Ascending aorta (tissue), 2 donors: ENCODE measurements around the gene ESRRA. TPM values are rescaled to one million over a fixed set of nuclear protein-coding genes. Genes with fewer than 3 reads are reported as not detected.

ENCODE experiments used
- DNase-seq, 2 donors: peaks; one replicate each; pipeline ENCODE4 v3.0.0-alpha.2; 2019; ENCODE audit warnings: low spot score in 2 of 2
- H3K27ac ChIP-seq, 2 donors: fragments of 200-600 bp; sonication (generic); one replicate each; pipeline ENCODE4 v1.5.1; 2016 to 2017; ENCODE audit warnings: mild to moderate bottlenecking in 1 of 2
- H3K27me3 ChIP-seq: fragments of 200-600 bp; sonication (generic); one replicate; pipeline ENCODE4 v1.5.1; 2017
- H3K36me3 ChIP-seq, 2 donors: fragments of 200-600 bp; sonication (generic); one replicate each; pipeline ENCODE4 v1.5.1; 2016
- H3K4me1 ChIP-seq, 2 donors: fragments of 200-600 bp; sonication (generic); one replicate each; pipeline ENCODE4 v1.5.1; 2016 to 2017; ENCODE audit warnings: mild to moderate bottlenecking in 1 of 2
- H3K4me3 ChIP-seq, 2 donors: fragments of 200-600 bp; sonication (generic); one replicate each; pipeline ENCODE4 v1.5.1; 2016 to 2017; ENCODE audit warnings: mild to moderate bottlenecking in 1 of 2
- H3K9me3 ChIP-seq, 2 donors: fragments of 200-600 bp; sonication (generic); one replicate each; pipeline ENCODE4 v1.5.1; 2016
- intact Hi-C: fragments of 100-400 bp; cut with DNase I; formaldehyde crosslinking; loops from one replicate; pipeline ENCODE4 v1.15.1; 2023
- total RNA-seq: library from RNA; depleted of rRNA; stranded (reverse); fragments of >200 nt; gene quantifications from one replicate; pipeline ENCODE4 v1.1.0, GENCODE V29; 2016
- TF ChIP-seq, protein P1 (sequence below), 3 experiments: fragments of 200-600 bp in 2 of 3; fragments of 450-650 bp in 1 of 3; sonication (generic) in 2 of 3; IDR thresholded peaks; one replicate each; pipeline ENCODE4 v1.5.1; 2016 to 2019; ENCODE audit warnings: antibody characterized with exemption in 3 of 3, mild to moderate bottlenecking in 1 of 3, moderate library complexity in 1 of 3

The ESRRA gene
- total RNA-seq, 1 donor from 2014 or later: 53.4 TPM

DNA sequence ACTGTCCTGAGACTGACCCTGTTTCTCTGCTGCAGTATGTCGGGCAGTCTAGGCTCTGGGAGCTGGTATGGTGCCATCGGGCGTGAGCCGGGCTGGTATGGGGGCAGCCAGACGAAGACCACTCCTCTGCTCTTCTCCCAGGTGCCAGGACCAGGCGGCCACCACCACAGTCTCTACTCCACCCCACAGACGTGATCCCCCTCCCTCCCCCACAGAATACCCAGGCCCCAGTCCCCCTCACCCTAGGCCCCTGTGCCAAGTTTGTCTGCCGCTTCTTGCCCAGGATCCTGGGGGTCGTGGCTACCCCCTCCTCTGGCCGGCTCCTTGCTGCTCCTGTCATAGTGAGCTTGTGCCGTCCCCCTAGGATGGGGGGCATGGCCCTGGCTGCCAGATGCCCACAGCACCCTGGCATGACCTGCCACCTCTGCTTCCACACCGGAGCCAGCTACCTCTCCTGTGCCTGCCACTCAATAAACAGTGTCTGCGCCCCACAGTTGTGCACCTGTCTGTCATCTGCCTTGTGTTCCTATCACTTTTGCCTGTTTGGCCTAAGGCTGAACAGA, 16.2 kb upstream of the ESRRA start:
- H3K36me3 ChIP-seq: no peaks in the 10 kb centered on the region
- H3K27me3 ChIP-seq: peaks cover 13% of the 10 kb centered on the region
- TF ChIP-seq, protein P1, sequence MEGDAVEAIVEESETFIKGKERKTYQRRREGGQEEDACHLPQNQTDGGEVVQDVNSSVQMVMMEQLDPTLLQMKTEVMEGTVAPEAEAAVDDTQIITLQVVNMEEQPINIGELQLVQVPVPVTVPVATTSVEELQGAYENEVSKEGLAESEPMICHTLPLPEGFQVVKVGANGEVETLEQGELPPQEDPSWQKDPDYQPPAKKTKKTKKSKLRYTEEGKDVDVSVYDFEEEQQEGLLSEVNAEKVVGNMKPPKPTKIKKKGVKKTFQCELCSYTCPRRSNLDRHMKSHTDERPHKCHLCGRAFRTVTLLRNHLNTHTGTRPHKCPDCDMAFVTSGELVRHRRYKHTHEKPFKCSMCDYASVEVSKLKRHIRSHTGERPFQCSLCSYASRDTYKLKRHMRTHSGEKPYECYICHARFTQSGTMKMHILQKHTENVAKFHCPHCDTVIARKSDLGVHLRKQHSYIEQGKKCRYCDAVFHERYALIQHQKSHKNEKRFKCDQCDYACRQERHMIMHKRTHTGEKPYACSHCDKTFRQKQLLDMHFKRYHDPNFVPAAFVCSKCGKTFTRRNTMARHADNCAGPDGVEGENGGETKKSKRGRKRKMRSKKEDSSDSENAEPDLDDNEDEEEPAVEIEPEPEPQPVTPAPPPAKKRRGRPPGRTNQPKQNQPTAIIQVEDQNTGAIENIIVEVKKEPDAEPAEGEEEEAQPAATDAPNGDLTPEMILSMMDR (IDR thresholded peaks at IDR 0.05): no peak
- H3K4me1 ChIP-seq: peaks cover 10 to 17% of the 10 kb centered on the region in 2 donors
- H3K27ac ChIP-seq: no peak overlapping the region
- no peak for DNase-seq
- H3K4me3 ChIP-seq: no peak overlapping the region
- no peaks in the 10 kb centered on the region for H3K9me3 ChIP-seq
- intact Hi-C loops: no loop called here

DNA sequence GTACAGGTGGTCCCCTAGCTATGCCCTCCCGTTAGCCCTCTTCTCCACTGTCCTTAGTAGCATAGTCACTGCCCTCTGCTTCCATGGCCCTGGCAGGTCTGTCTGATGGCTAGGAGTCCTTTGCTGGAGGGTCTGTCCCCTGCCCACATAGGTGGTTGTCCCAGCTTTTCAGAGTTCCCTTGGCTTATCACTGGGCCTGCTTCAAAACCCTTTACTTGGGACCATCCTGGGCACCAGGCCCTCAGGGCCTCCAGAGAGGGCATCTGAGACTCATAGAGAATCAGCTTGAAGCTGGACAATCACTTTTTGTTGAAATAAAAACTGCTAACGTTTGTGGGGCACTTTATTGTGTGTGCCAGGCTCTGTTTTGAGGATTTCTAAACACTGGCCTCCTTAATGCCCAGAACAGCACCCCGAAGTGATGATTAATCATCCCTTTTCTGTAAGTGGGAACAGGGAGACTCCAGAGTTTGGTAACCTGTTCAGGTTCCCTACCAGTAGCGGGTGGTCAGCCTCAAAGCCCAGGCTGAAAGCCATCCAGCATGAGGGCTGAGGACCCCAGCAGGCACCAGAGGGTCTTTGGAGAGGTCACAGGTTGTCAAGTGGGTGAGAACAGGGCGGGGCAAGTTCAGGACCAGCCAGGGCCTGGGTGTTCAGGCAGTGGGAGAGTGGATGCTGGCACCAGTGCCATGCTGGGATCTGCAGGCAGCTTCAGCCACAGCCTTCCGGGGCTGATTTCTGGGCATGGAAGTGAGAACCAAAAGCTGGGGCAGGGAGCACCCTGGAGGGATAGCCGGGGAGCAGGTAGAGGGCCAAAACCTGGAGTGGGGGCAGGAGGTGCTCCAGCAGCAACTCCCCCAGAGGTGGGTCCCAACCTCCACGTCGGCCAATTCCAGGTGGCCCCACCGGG, 14.7 kb upstream of the ESRRA start:
- Histone ChIP-seq H3K36me3 (no peaks in the 10 kb centered on the region), H3K27ac (no peak overlapping the region), H3K4me1 (peaks cover 10 to 16% of the 10 kb centered on the region in 2 donors), H3K4me3 (no peak overlapping the region), H3K9me3 (no peaks in the 10 kb centered on the region), H3K27me3 (peaks cover 13% of the 10 kb centered on the region)
- TF ChIP-seq, protein P1 (IDR thresholded peaks at IDR 0.05): no peak
- DNase-seq: no peak
- intact Hi-C loops: no loop called here

DNA sequence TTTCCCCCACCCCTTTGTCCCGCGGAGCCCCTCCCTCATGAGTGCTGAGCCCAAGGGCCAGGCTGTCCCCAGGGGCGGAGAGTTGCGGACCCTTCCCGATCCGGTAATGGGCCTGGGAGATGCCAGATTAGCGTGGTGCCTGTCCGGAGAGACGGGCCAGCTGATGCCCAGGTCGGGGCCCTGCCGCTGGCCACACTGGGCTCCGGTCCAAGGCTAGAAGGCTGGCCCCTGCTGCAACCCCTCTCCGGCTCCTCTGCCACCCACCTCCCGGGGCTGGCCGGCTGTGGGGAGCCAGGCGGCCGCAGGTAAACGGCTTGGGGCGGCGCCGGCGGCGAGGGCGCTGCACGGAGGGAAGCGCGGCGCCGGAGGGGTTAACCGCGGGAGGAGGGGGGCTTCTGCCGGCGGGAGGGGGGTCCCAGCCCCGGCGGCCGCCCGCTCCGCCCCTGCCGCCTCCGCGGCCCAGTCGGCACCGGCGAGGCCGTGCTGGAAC, 14.0 kb upstream of the ESRRA start, which contains the start of gene KCNK4:
TSS of gene KCNK4 (plus strand) at position 41 of the 490 bp plus-strand sequence. CDS start 1,717 bp downstream, outside the sequence.
- no peak for DNase-seq
- TF ChIP-seq, protein P1 (IDR thresholded peaks at IDR 0.05): no peak
- no peaks in the 10 kb centered on the region for H3K36me3 ChIP-seq
- peaks cover 13% of the 10 kb centered on the region for H3K27me3 ChIP-seq
- no peaks in the 10 kb centered on the region for H3K9me3 ChIP-seq
- H3K4me1 ChIP-seq: peaks cover 7 to 11% of the 10 kb centered on the region in 2 donors
- peak within 1 kb of the TSS; percentile 47 to 61 for H3K4me3 ChIP-seq
- H3K27ac ChIP-seq: no peak within 1 kb of the TSS
- intact Hi-C loops: no loop called here

DNA sequence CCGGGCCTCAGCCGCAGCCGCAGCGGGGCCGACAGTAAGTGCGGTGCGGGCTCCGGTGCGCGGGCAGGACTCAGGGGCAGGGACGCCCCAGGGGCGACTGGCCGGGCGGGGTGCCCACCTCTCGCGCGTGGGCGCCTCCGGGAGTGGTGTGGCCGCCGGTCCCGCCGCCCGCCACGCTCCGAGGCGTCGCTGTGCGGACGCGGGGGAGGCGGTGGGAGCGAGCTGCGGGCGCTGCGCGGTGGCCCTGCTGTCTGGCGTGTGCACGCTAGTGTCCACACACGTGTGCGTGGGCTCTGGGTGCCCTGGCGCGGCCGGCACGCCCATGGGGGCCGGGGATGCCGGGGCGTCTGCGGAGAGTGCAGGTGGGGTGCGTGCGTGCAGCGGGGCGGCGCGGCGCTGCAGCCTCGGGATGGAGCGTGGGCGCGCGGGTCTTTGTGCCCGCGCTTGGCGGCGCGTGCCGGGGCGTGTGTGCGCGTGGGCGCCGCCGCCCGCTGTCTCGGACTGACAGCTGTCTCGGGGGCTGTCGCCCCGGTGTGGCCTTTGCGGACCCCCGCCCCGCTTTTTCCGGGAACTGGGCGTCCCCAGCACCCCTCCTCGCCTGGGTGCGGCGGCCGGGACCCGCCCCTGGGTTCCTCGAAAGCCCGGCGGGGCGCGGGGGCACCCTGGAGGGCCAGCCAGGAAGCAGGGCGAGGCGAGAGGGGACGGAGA, 13.4 kb upstream of the ESRRA start:
- DNase-seq: no peak
- Histone ChIP-seq H3K27me3 (peaks cover 15% of the 10 kb centered on the region), H3K27ac (no peak overlapping the region), H3K4me1 (peaks cover 7 to 10% of the 10 kb centered on the region in 2 donors), H3K4me3 (peak overlapping the region; percentile 47 to 61), H3K36me3 (no peaks in the 10 kb centered on the region), H3K9me3 (no peaks in the 10 kb centered on the region)
- intact Hi-C loops: no loop called here
- TF ChIP-seq, protein P1 (IDR thresholded peaks at IDR 0.05): no peak

DNA sequence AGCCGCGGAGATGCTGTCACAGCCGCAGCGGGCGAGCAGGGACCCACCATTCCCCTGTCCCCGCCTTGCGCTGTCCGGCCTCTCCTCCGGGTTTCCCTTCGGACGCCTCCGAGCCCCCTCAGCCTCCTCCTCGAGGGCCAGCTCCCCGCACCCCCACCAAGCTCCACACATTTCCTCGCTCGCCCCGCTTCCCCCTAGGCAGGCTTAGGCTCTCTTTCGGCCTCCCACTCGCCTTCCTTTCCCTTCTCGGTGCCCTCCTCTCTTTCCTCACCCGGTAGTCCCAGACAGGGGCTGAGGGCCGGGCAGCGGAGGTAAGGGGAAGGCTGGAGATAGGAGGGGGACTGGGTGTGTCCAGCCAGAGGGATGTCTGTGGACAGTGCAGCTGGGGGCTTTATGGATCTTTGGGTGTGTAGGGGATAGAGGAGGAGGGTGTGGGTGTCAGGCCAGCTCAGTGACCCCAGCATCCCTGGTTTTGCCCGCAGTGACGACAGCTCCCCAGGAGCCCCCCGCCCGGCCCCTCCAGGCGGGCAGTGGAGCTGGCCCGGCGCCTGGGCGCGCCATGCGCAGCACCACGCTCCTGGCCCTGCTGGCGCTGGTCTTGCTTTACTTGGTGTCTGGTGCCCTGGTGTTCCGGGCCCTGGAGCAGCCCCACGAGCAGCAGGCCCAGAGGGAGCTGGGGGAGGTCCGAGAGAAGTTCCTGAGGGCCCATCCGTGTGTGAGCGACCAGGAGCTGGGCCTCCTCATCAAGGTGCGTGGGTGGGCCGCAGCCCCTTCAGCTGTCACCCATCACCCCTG, 12.7 kb upstream of the ESRRA start:
- no peak for DNase-seq
- TF ChIP-seq, protein P1 (IDR thresholded peaks at IDR 0.05): no peak
- H3K4me1 ChIP-seq: peaks cover 7 to 10% of the 10 kb centered on the region in 2 donors
- intact Hi-C loops: no loop called here
- peaks cover 22% of the 10 kb centered on the region for H3K27me3 ChIP-seq
- H3K4me3 ChIP-seq: peak overlapping the region; percentile 47 to 61
- no peaks in the 10 kb centered on the region for H3K9me3 ChIP-seq
- H3K36me3 ChIP-seq: no peaks in the 10 kb centered on the region
- H3K27ac ChIP-seq: no peak overlapping the region
